GM18519 (cell line): Measurements from ENCODE around the gene RAB6A.
A peak's percentile ranks its signal among the peaks of the same experiment; 100 is the strongest.

ENCODE experiments used
- ATAC-seq: cut with Tn5 transposase; IDR thresholded peaks from one replicate; pipeline ENCODE4 v1.9.1; 2021; ENCODE audit warnings: mild to moderate bottlenecking, moderate library complexity; ENCODE audit not compliant: unreplicated experiment, low FRiP score

Gene RAB6A

DNA sequence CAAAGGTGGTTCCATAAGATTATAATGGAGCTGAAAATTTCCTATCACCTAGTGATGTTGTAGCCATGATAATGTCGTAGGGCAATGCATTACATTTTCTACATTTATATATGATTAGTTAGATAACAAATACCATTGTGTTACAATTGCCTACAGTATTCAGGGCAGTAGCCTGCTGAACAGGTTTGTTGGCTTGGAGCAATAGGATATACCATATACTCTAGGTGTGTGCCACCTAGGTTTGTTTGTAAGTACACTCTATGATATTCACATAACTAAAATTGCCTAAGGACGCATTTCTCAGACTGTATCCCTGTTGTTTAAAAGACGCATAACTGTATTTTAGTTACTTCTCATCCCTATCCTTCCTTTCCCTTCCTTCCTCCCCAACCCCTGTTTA lies 100.9 kb downstream of the RAB6A start:
- ATAC-seq = no peak

DNA sequence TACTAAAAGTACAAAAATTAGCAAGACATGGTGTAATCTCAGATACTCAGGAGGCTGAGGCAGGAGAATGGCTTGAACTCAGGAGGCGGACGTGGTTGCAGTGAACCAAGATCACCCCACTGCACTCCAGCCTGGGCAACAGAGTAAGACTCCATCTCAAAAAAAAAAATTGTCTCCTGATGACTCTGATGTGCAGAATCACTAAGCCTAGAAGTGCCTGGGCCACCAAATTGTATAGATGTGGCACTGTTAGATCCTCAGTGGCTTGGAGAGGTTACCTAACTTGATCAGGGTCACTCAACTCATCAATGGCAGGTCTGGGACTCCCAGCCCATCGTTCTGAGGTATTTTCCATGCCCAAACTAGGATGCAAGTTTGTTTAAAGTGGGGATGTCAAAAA lies 103.9 kb downstream of the RAB6A start:
- no peak for ATAC-seq

DNA sequence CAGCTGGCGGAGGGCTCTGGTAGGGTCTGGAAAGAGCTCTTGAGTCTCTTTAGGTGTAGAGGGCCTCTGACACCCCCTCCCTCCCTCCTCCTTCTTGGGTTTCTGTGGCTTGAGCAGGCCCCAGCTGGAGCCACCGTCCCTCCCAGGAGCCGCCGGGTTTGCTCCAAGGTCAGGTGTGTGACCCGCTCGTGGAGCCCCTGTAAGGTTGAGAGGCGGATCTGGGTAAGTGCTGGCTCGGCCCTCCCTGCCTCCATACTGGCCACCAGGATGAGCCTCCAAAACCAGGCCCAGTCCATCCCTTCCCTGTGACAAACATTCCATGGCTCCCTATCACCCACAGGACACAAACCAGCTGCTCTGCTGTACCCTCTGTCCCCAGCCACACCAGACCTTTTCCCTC lies 105.2 kb downstream of the RAB6A start:
- ATAC-seq = no peak

DNA sequence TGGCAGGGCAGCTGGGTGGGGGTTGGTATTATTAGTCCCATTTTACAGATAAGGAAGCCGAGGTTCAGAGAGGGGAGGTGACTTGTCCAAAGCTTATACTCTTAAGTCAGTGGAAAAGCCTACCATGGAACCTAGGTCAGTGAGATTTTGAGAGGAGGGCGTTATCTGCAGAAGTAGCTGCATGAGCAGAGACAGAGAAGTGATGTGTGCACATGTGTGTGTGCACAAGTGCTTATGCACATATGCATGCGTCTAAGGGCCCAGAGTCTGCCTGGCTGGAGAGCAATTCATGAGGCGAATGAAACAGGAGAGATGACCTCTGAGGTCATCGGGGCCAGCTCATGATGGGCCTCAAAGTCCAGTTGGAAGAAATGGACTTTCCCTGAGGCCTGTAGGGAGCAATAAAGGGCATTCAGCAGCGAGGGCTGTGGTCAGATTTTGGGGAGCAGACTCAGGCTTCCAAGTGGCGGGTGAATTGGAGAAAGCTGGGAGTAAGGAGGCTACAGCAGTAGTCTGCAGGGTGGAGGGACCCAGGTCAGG lies 106.3 kb downstream of the RAB6A start:
- no peak for ATAC-seq

DNA sequence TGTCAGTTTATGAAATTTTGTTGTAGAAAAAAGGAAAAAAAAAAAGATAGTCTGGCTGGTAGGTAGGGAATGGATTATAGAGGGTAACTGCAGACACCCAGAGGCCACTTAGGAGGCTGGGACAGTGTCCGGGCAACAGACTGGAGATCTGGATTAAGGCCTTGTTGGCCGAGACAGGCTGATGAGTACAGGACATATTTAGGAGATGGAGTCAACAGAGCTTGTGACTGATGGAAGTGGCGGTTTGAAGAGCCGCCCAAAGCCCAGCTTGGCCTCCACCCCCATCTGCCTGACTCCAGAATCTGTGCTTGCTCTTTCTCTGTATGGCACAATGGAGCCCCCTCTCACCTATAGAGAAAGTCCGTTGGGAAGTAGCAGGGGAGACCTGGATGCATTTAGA lies 106.9 kb downstream of the RAB6A start:
- ATAC-seq = no peak

DNA sequence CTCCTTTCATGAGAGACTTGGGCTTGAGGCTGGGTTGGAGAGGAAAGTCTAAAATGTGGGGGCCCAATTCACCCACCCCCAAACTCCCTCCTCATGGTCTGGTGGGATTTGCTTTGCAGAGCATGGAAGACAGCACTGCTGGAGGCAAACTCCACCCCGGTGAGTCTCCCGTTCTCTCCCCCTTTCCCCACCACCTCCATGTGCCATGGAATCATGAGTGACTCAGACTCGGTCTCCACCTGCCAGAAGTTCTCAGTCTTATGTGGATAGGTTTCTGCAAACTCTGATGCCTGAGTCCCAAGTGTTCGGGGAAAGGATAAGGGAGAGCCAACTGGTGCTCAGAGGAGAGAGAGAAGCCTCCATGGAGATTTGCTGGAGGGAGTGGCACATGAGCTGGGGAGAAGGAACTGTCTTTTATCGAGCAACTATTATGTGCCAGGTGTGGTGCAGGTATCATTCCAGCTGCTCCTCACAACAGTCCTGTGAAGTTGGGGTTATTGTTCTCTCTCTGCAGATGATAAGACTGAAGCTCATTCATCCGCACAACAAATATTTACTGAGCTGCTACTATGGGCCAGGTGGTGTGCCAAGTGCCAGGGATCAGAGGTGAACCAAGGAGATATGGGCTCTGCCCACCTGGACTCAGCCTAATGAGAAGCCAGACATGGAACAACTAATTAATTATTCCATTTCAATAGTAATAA lies 107.9 kb downstream of the RAB6A start:
- ATAC-seq = no peak

DNA sequence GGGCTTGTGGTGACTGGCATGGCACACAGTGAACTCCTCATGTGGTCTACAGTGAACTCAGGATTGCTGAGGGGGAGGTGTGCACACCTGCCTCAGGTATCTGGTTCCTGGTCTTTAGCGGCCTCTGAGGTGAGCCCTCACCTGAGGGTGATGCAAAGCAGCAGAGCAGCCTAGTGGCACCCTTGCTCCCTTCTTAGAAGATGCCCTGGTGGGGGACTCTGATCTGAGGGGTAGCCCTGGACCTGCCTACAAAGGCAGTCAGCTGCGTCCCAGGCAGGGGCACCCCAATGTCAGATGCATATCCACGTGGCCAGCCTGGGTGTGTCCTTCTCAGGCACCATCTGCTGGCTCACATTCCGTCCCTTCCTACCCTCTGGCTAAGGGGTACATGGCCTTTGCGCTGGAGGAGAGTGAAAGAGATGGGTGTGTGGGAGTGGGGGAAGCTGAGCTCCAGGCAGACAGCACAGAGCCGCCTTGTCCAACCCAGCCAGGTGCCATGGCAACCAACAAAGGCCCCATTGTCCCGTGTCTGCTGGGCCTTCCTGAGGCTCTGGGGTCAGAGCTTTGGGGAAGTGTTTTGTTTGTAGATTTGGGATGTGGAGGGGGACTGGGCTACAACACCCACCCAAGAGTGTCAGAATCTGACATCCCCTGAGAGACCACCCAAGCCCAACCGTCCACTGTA lies 108.7 kb downstream of the RAB6A start:
- ATAC-seq = no peak

DNA sequence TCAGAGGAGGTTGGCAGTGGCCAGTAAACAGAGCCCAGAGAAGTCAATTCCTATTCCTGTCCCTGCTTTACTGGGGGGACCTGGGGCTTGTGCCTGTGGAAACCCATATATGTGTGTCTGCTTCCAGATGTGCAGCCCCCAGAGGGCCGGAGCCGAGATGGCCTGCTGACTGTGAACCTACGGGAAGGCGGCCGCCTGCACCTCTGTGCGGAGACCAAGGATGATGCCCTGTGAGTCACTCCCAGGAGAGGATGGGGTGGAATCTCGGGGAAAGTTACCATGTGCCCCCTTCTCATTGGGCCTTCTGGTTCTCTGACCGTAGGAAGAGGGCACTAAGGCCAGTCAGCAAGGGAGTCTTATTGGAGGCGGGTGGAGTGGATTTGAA lies 109.2 kb downstream of the RAB6A start:
- ATAC-seq = no peak

DNA sequence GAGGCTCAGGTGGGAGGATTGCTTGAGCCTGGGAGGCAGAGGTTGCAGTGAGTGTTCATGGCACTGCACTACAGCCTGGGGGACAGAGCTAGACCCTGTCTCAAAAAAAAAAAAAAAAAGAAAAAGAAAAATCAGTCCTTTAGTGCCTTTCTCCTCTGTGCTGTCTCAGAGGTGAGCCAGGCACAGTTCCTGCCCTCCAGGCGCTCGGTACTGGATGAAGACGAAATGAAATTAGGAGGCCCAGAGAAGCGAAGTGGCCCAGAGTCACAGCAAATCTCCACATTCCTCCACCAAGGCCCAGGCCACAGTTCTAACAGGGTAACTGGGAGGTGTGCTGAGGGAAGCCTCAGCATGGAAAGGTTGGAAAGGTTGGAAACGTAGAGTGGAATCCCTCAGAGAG lies 109.6 kb downstream of the RAB6A start:
- ATAC-seq = no peak

DNA sequence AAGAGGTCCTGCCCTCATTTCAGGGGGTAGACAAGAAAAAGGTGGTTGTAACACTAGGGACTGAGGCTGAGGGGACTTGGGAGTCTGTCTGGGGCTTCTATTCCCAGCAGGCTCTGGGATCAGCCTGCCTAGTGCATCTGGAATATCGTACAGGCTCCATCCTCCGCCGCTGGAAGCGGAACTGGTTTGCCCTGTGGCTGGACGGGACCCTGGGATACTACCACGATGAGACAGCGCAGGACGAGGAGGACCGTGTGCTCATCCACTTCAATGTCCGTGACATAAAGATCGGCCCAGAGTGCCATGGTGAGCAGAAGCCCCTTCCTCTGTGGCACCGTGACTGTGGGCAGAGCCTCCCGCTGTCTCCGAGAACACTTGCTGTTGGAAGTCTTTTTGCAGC lies 110.5 kb downstream of the RAB6A start:
- ATAC-seq = no peak

DNA sequence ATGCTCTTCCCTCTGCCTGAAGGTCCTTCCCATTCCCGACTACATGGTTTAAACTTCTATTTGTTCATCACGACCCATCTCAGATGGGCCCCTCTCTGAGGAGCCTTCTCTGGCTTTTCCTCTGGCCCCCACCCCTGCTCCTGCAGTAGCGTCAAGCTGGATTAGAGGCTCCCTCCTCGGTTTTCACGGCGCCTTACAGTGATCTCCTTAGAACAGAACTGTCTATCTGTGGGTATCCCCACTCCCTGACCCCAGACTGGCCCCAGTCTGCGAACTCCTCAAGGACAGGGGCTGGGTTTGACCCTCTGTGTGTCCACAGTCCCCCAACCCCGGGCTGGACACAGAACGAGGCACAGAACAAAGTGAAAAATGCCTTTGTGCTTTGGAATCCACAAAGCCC lies 111.7 kb downstream of the RAB6A start:
- no peak for ATAC-seq

DNA sequence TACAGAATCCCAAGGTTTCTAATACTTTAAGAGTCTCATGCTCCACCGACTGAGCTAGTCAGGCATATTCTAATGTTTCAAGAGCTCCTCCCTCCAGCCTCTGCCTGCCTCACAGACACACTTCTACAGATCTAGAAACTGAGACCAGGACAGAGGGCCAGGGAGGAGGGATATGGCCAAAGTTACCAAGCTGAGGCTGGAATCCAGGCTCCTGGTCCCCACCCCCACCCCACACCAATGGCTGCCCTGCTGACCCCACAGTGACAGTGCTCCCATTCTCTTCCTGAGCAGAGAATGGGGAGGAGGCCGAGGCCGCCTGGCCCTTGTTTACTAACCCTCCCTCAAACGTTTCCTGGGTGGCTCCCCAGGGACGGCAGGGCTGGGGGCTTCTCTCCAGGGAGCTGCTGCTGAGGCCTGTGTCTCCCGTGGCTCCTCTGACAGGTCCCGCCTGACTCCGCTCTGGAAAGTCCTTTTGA lies 112.3 kb downstream of the RAB6A start:
- ATAC-seq = no peak

DNA sequence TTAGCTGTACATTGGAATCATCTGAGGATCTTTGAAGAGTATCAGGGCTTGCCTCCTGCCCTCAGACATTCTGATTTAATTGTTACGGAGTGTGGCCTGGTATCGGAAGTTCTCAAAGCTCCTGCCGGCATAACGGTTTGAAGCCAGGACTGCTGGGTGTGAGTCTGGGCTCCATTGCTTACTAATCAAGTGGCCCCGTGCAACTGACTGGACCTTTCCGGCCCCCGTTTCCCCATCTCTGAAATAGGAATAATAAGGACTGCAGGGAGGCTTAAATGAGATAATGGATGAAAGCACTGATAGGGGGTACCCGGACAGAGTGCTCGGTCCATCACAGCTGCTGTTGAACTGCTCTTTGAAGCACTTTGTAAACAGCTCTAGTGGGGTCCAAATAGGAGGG lies 112.8 kb downstream of the RAB6A start:
- ATAC-seq = no peak

DNA sequence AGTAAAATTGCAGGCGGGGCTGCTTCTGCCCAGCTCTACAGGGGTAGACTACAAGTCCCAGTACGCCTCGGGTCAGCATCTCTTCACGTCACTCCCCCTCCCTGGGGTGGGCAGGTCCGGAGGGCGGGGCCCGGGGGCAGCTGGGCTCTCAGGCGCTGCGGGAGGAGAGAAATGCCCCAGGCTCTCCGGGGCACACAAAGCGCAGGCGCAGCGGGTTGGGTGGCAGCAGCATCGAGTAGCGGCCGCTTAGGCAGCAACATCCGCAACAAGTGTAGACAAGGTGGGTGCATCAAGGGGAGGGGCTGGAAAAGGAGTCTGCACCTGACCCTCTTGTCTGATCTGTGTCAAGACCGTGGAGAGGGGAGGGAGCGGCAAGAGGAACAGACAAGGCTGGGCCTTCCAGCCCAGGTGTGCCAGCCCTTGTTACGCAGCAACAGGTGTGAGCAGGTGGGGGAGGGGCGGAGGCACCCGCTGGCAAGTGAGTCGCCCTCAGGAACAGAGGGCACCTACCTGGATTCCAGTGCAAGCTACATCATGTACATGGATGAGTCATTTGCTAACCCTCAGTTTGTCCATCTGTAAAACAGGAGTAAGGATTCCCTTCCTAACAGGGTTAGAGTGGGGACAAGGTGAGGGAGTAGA lies 113.3 kb downstream of the RAB6A start:
- peak; percentile 72 for ATAC-seq

DNA sequence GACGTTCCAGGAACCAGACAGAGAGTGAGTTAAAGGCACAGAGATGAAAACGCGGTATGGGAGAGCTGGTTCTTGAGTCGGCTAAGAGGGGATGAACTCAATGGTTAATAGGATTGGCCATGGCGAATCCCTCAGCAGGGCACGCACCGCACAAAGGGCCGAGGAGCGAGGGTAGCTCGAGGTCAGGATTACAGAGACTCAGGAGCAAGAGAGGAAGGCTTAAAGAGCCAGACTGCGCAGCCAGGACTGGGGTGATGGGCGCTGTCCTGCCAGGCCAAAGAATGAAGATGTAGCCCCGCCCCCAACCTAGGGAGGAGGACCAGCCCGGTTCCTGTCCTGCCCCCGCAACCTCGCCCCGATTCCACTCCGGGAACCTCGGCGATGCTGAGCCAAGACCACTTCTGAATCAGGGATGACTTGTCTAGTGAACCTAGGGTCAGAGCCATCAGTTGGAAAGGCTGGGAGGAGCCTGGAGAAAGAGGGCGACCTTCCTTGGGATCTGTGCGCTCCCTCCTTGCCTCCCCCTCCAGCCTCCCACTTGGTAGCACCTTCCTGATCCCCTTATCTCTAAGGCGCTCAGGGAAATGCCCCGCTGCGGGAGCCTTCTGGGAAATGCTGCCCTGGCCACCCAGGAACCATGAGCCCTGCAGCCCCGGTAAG lies 114.8 kb downstream of the RAB6A start, which contains the start of gene PLEKHB1:
TSS of gene PLEKHB1 (plus strand) at position 610 of the 660 bp plus-strand sequence. CDS start at position 638, 28 bp downstream.
- no peak for ATAC-seq

DNA sequence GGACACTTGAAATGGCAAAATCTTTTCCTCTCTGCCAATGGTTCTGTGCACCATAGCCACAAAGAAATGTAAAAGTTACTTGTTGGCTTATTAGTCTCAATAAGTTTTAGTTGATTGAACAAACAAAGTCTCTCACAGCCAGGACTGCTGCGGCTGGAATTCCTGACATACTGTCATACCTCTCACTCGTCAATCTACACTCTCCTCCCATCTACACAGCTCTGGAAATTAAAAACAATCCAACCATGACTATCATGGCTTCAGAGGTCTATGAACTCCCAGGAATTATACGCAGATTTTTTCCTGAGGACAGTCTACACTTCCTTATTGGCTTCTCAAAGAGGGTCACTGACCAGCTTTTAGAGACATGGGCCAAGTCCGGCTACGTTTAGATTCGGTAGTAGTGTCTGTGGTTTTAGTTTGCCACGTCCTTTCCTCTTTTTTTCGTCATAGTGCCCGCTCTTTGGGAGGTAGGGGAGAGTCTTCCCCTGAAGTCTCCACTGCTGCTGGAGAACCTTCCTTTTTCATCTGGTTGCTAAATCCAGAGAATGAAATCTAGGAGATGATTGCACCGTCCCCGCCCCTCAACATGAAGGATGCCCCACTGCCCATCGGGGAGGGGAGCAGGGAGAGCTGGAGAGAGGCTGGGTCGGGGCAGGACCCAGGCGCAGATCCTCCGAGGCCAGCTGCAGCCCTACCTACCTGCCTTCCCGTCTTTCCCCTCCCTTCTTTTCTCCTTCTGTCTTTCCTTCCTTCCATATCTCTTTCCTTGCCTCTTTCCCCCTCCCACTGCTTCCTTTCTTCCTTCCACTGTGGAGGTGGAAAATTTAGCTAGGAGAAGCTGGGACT lies 115.5 kb downstream of the RAB6A start:
- ATAC-seq = no peak

DNA sequence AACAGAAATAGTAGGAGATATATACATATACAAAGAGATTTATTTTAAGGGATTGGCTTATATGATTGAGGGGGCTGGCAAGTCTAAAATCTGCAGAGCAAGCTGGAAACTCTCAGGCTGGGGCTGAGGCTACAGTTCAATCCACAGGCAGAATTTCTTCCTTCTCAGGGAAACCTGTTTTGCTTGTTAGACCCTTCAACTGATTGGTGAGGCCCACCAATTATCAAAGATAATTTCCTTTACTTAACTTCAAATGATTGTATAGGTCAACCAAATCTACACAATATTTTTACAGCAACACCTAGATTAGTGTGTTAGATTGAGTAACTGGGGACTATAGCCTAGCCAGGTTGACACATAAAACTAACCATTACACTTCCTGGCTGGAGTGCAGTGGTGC lies 119.2 kb downstream of the RAB6A start:
- no peak for ATAC-seq

DNA sequence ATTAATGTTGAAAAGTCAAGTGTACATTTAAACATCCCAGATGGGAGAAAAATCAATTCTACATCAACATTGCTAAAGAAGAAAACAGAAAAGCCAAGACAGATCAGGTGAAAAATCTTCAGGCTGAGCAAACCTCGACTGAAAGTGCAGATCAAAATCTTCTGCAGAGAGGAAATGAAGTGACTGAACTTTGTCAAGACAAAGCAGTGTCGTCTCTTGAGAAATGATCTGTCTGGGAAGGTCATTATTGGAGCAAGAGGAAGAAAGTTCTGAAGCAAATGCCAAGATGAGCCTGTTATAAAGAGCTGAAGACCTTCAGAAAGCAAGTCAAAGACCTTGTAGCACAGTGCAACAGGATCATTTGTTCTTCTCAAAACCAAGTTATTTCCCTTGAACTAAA lies 120.3 kb downstream of the RAB6A start:
- no peak for ATAC-seq

DNA sequence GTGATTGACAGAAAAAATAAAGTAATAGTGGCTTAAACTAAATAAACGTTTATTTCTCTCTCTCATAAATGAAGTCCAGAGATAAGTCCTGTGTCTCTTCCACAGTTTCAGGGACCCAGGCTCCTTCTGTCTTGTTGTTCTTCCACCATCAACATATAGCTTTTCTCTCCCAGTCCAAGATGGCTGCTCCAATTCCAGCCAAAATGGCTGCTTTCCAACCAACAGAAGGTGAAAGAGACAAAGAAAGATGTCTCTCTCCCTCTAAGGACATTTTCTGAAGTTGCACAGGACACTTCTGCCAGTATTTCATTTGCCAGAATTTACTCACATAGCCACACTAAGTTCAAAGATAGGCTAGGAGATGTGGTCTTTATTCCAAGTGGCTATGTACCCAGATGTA lies 123.9 kb downstream of the RAB6A start:
- no peak for ATAC-seq

DNA sequence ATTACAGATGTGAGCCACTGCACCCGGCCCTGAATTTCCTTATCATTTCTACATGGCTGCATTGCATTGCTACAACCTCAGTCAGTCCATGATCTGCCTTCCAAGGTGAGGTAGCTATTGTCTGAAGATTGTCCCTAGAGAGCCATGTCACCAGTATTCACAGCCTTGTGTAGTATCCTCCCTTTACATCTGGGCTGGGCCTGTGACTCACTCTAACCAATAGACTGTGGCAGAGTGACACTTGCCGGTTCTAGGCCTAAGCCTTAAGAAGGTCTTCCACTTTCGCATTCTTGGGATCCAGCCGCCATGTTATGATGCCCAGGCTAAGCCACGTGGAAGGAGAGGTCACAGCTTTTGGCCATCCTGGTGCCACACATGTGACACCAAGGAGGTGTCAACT lies 124.6 kb downstream of the RAB6A start:
- no peak for ATAC-seq
